Left ventricle myocardium inferior (tissue), 1 donor: ENCODE results near the gene USP44. TPM values are rescaled to one million over a fixed set of nuclear protein-coding genes. Genes with fewer than 3 reads are reported as not detected.

ENCODE experiments used
- DNase-seq: peaks from one replicate; pipeline ENCODE4 v3.0.0-alpha.2; 2020
- H3K27ac ChIP-seq: fragments of 200-600 bp; replicated peaks from 2 replicates; pipeline ENCODE4 v1.8.0; 2021
- H3K27me3 ChIP-seq: fragments of 200-600 bp; 2 replicates; pipeline ENCODE4 v1.8.0; 2021; ENCODE audit warnings: low read depth
- H3K36me3 ChIP-seq: fragments of 200-600 bp; 2 replicates; pipeline ENCODE4 v1.8.0; 2021
- H3K4me1 ChIP-seq: fragments of 200-600 bp; 2 replicates; pipeline ENCODE4 v1.8.0; 2021
- H3K4me3 ChIP-seq: fragments of 200-600 bp; 2 replicates; pipeline ENCODE4 v1.8.0; 2021; ENCODE audit warnings: mild to moderate bottlenecking, moderate library complexity
- H3K9me3 ChIP-seq: fragments of 200-600 bp; replicated peaks from 2 replicates; pipeline ENCODE4 v1.8.0; 2021
- intact Hi-C: fragments of 100-400 bp; cut with micrococcal nuclease; formaldehyde crosslinking; loops from one replicate; pipeline ENCODE4 v1.11.0; 2022
- total RNA-seq: library from RNA; stranded (reverse); fragmentation: NEBNext Ultra II Directional; extraction: Animal tissue kit (Norgen Biotek cat#: 25700); gene quantifications from one replicate; pipeline ENCODE4 v1.2.1, GENCODE V29; 2021
- TF ChIP-seq, protein P1 (sequence below): fragments of 200-600 bp; IDR thresholded peaks from 2 replicates; pipeline ENCODE4 v1.8.0; 2021; ENCODE audit warnings: antibody characterized with exemption, mild to moderate bottlenecking, borderline replicate concordance
- donor health status: DM: no; HTN: yes; CAD: no; lungs with severe emphysema.

USP44 gene
- total RNA-seq, 1 donor from 2014 or later: 0.80 TPM

GRCh38 chr12:95498968-95499367 lies 52.3 kb downstream of the USP44 start:
- intact Hi-C loops: no loop called here
- Histone ChIP-seq H3K9me3 (no peaks in the 10 kb centered on the region), H3K27ac (no peak overlapping the region), H3K36me3 (peaks cover 98% of the 10 kb centered on the region), H3K4me3 (no peak overlapping the region), H3K27me3 (no peaks in the 10 kb centered on the region), H3K4me1 (no peaks in the 10 kb centered on the region)
- DNase-seq: no peak
- TF ChIP-seq, protein P1, sequence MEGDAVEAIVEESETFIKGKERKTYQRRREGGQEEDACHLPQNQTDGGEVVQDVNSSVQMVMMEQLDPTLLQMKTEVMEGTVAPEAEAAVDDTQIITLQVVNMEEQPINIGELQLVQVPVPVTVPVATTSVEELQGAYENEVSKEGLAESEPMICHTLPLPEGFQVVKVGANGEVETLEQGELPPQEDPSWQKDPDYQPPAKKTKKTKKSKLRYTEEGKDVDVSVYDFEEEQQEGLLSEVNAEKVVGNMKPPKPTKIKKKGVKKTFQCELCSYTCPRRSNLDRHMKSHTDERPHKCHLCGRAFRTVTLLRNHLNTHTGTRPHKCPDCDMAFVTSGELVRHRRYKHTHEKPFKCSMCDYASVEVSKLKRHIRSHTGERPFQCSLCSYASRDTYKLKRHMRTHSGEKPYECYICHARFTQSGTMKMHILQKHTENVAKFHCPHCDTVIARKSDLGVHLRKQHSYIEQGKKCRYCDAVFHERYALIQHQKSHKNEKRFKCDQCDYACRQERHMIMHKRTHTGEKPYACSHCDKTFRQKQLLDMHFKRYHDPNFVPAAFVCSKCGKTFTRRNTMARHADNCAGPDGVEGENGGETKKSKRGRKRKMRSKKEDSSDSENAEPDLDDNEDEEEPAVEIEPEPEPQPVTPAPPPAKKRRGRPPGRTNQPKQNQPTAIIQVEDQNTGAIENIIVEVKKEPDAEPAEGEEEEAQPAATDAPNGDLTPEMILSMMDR: no peak

DNA sequence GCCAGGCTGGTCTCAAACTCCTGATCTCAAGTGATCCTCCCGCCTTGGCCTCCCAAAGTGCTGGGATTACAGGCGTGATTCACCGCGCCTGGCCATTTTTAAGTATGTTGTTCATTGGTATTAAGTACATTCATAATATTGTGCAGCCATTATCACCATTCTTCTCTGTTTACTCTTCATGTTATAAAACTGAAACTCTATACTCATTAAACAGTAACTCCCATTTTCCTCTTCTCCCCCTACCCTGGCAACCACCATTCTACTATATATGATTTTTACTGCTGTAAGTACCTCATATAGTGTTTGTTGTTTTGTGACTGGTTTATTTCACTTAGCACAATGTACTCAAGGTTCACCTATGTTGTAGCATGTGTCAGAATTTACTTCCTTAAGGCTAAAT lies 54.2 kb downstream of the USP44 start:
- no peak overlapping the region for H3K27ac ChIP-seq
- H3K27me3 ChIP-seq: no peaks in the 10 kb centered on the region
- intact Hi-C loops: no loop called here
- no peaks in the 10 kb centered on the region for H3K9me3 ChIP-seq
- H3K4me1 ChIP-seq: no peaks in the 10 kb centered on the region
- TF ChIP-seq, protein P1: no peak
- H3K4me3 ChIP-seq: no peak overlapping the region
- no peak for DNase-seq
- peaks cover 89% of the 10 kb centered on the region for H3K36me3 ChIP-seq

GRCh38 chr12:95495433-95495832 lies 55.8 kb downstream of the USP44 start:
- TF ChIP-seq, protein P1: no peak
- Histone ChIP-seq H3K4me1 (no peaks in the 10 kb centered on the region), H3K9me3 (no peaks in the 10 kb centered on the region), H3K36me3 (peaks cover 73% of the 10 kb centered on the region), H3K4me3 (no peak overlapping the region), H3K27me3 (no peaks in the 10 kb centered on the region), H3K27ac (no peak overlapping the region)
- intact Hi-C loops: no loop called here
- DNase-seq: no peak

DNA sequence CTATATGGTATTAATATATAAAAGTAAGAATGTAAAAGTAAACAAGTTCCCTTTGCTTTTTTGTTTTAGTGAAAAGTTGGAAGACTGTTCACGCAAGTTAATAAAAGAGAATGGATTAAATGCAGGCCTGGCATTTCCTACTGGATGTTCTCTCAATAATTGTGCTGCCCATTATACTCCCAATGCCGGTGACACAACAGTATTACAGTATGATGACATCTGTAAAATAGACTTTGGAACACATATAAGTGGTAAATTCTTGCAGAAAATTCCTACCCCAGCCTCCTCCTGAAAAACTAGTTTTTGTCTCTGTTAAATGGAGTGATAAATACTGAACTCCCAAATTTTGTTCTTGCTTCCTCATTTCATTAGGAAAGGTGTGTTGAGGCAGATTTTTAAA lies 56.4 kb downstream of the USP44 start:
- Histone ChIP-seq H3K36me3 (peaks cover 71% of the 10 kb centered on the region), H3K9me3 (no peaks in the 10 kb centered on the region), H3K4me1 (no peaks in the 10 kb centered on the region), H3K27me3 (no peaks in the 10 kb centered on the region), H3K4me3 (no peak overlapping the region), H3K27ac (no peak overlapping the region)
- intact Hi-C loops: no loop called here
- DNase-seq: no peak
- TF ChIP-seq, protein P1: no peak

GRCh38 chr12:95492462-95492861 lies 58.8 kb downstream of the USP44 start:
- TF ChIP-seq, protein P1: no peak
- no peaks in the 10 kb centered on the region for H3K27me3 ChIP-seq
- no peak overlapping the region for H3K4me3 ChIP-seq
- no peak overlapping the region for H3K27ac ChIP-seq
- H3K4me1 ChIP-seq: no peaks in the 10 kb centered on the region
- peaks cover 66% of the 10 kb centered on the region for H3K36me3 ChIP-seq
- intact Hi-C loops: no loop called here
- no peak for DNase-seq
- H3K9me3 ChIP-seq: no peaks in the 10 kb centered on the region

- H3K9me3 ChIP-seq: no peaks in the 10 kb centered on the region
- intact Hi-C loops: no loop called here
- no peaks in the 10 kb centered on the region for H3K27me3 ChIP-seq
- H3K27ac ChIP-seq: no peak overlapping the region
- H3K4me3 ChIP-seq: no peak overlapping the region
- peaks cover 13% of the 10 kb centered on the region for H3K4me1 ChIP-seq
- DNase-seq: no peak
- TF ChIP-seq, protein P1: no peak
- peaks cover 55% of the 10 kb centered on the region for H3K36me3 ChIP-seq
Measured at GRCh38 chr12:95487024-95487423, 64.3 kb downstream of the USP44 start.
